NCI-H510A treated with DMSO at 0.1 percent for 48 hours (cell line): Measurements from ENCODE around the gene PPP1R9A.

Experiments used
- DNase-seq: peaks from one replicate; lab custom pipeline; 2025; lab: John Stamatoyannopoulos, UW

PPP1R9A gene

GRCh38 chr7:94909179-94909466 is 1.7 kb downstream of the PPP1R9A start:
- no peak for DNase-seq

DNA sequence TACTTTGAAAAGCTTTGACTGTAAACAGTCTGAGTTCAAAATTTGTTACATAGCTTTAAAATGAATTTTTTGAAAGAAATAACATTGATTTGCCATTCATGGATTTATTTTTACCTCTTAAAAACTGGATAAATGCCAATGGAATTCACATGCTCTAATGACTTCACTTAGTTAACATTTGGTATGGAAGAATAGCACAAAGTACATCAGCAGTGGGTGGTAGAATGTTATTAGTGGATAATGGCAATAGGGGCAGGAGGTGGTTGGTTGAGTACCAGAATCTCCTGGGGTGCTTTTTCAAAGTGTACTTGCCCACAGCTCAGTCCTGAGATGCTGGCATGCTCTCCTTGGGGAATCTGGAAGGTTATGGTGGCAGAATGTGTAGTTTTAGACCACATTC is 4.7 kb downstream of the PPP1R9A start:
- no peak for DNase-seq

DNA sequence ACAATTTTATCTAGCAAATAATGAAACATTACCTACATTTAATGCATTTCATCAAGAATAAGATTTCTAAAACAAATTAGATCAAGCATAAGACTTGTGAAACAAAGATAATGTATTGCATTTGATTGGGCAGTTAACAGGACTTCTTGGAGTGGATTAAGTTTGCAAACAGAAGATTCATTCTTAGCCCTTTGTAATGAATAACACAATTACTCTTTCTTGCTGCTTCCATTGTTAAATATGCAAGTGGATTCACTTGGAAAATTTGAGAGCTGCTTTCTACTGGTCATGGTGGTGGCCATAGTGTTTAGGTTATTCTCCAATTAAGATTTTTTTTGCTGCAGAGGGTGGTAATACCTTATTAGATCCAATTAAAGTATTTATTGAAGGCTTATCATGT is 6.0 kb downstream of the PPP1R9A start:
- no peak for DNase-seq

- DNase-seq, result no peak
Observed at GRCh38 chr7:94921911-94922310, 14.5 kb downstream of the PPP1R9A start.

GRCh38 chr7:94922457-94922856 is 15.1 kb downstream of the PPP1R9A start:
- no peak for DNase-seq

DNA sequence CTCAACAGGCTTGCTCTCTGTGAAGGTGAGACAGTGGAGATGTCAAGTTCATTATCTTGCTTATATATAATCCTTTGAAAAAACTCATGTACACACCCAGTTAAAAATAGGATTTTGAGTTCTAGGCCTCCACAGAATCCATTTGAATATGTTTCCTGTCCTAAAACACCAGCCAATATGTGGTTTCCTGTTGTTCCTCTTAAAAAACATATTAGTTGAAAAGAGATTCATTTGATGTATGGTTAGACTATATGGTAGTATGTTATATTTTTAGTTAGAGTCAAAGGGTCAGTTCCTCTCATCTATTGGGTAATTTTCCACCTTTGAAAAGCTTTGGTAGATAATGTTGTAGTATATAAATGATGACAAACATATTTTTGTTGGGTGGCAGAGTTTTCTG is 16.0 kb downstream of the PPP1R9A start:
- DNase-seq, result no peak

GRCh38 chr7:94928168-94928707 is 20.8 kb downstream of the PPP1R9A start:
- DNase-seq, result no peak

DNA sequence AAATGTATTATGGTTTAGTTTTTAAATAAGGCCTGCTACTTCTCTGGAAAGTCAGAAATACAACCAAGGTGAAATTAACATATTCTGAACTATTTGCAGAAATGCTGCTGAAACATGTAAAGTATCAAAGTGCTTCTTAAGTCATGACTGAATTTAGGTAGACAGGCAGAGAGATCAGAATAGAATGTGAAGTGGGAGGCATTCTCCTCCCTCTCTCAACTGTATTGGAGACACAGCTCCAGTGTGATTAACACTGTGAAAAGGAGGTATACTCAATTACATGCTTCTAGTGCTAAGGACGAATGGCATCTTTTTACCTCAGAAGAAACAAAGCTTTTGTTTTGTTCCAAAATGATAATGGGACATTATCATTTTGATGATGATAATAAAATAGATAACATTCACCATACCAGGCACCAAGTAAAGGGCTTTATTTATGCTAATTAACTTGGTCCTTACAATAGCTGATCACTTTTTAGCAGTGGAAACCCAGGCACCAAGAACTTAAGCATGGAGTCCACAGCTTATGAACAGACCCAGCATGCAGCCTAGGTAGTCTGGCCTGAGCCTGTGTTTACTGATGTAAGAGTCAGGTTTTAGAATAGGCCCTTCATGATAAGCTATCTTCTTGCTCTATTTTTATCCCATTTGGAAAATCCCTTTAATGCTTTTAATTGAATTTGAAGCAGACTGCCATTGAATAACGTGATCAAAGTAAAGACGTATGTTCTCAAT is 26.0 kb downstream of the PPP1R9A start:
- no peak for DNase-seq

DNA sequence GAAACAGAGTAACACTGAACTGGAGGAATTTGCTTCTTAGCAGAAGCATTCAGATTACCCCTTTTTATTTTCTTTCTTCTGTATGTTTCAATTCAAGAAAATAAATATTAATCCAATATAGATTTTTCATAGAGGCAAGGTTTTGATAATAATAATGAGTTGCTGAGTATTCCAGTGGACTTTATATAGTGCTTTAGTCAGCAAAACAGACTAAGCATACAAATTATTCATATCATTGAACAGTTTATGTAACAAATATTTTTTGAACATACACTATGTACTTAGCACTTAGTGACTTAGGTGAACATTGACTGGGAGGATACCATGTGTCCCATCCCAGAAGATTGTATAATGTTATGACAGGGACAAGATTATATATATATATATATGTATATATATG is 32.0 kb downstream of the PPP1R9A start:
- no peak for DNase-seq

- no peak for DNase-seq
Observed at GRCh38 chr7:94940241-94940640, 32.8 kb downstream of the PPP1R9A start.

DNA sequence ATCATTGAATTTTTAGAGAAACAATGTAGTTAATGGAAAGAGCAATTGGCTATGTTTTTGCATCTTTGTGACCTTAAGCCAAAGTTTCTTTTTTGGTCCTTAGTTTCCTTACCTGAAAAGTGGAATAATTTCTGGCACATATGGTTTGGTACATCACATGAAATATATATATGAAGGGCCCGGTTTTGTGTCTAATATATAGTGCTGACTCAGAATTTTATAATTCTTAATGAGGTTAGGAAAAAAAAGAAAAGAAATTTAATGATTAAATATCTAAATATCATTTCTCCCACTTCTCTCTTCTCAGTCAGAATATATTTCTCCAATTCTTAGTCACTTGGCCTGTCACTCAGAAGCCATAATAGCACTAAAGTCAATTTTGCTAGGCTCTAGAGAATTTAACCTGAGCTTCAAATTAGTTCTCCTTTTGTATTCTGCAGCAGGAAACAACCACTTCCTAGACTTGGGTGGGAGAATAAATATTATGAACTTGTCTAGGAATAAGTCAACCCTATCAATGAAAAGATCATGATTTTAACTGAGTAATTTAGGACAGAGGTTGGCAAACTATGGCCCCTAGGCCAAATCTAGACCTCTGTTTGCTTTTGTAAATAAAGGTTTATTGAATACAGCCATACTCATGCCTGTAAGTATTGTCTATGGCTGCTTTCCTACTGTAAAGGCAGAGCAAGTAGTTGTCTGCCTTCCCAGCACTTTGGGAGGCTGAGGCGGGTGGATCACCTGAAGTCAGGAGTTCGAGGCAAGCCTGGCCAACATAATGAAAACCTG is 34.6 kb downstream of the PPP1R9A start:
- DNase-seq, result no peak

- DNase-seq, result no peak
Observed at GRCh38 chr7:94943134-94943533, 35.7 kb downstream of the PPP1R9A start.

- DNase-seq, result no peak
Observed at GRCh38 chr7:94949532-94949931, 42.1 kb downstream of the PPP1R9A start.

DNA sequence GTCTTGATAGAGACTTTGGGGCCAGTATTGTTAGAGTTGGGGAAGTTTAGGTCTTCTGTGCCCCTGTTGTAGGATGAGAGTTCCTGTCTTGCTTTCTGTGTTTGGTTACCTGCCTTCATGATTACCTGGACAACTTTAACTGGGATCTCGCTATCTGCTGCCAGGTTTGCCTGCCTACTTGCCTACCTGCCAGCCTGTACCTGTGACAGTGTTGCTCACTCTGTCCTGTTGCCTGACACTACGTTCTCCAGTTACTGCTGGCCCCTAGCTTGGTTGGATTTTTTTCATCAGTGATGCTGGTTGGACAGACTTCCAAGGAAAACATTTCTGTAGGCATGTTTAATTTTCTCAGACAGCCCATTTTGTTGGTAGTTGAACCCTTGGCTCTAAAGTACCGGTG is 48.4 kb downstream of the PPP1R9A start:
- DNase-seq, result no peak

DNA sequence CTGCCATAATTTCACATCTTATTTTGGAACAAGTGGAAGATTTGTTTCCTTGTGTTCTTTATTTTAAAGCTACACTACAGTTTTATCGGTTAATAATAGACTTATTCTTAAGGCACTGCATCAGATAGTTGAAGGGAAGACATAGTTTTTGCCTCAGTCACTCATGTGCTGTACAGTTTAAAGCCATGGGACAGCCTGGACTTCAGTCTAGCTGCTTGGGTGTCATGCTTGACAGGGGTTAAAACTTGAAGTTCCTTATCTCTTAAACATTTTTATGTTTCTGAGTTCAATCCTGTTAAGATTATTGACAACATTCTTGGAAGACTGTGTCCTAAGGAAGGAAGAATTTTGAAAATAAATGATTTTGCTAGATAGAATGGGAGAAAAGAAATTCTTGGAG is 49.7 kb downstream of the PPP1R9A start:
- DNase-seq, result no peak

DNA sequence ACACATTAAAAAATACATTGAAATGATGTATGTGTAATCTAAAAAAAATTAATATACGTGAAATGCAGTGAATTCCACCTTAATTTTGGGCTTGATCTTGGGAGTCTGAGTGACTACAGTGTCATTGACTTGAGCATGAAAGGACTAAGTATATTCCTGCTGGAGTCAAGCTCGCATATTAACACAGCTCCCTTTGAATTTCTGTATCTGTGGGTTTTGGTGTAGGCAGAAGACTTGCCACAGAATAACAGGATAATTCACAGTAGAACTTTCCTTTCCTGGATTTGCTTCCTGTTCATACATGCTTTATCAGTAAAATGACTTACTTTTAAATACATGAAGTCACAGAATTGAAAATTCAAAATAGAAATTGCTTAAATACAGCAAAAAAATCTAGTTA is 55.3 kb downstream of the PPP1R9A start:
- no peak for DNase-seq

DNA sequence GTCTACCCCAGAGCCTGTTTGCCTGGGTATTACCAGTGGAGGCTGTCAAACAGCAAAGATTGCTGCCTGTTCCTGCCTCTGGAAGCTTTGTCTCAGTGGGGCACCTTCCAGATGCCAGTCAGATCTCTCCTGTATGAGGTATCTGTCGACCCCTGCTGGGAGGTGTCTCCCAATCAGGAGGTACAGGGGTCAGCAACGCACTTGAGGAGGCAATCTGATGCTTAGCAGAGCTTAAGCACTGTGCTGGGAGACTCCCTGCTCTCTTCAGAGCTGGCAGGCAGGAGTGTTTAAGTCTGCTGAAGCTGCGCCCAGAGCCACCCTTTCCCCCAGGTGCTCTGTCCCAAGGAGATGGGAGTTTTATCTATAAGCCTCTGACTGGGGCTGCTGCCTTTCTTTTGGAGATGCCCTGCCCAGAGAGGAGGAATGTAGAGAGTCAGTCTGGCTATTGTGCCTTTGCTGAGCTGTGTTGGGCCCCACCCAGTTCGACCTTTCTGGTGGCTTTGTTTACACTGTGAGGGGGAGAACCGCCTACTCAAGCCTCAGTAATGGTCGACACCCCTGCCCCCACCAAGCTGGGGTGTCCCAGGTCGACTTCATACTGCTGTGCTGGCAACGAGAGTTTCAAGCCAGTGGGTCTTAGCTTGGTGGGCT is 62.2 kb downstream of the PPP1R9A start:
- no peak for DNase-seq

DNA sequence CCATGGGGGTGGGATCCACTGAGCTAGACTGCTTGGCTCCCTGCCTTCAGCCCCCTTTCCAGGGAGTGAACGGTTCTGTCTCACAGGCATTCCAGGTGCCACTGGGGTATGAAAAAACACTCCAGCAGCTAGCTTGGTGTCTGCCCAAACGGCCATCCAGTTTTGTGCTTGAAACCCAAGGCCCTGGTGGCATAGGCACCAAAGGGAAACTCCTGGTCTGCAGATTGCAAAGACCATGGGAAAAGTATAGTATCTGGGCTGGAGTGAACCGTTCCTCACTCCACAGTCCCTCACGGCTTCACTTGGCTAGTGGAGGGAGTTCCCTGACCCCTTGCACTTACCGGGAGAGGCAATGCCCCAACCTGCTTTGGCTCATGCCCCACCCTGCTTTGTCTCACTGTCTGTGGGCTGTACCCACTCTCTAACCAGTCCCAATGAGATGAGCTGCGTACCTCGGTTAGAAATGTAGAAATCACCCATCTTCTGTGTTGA is 62.7 kb downstream of the PPP1R9A start:
- no peak for DNase-seq

- DNase-seq, result no peak
Observed at GRCh38 chr7:94971051-94971867, 63.9 kb downstream of the PPP1R9A start.

DNA sequence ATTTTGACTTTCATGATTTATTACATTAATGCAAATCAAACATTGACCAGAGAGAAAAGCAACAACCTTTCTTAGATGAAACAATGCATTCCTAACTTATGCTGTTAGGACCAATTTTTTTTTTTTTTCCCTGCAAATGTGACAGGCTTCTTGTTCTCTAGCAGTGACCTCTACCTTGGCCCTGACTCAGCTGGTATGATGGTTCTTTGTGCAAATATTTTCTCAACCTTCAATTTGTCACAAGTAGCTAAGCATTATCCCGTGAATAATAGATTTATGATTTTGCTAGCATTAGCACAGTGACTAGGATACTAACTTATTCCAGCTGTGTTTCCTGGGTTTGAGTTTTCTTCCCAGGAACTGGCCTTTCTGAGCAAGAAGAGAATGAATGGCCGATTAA is 64.9 kb downstream of the PPP1R9A start:
- no peak for DNase-seq

DNA sequence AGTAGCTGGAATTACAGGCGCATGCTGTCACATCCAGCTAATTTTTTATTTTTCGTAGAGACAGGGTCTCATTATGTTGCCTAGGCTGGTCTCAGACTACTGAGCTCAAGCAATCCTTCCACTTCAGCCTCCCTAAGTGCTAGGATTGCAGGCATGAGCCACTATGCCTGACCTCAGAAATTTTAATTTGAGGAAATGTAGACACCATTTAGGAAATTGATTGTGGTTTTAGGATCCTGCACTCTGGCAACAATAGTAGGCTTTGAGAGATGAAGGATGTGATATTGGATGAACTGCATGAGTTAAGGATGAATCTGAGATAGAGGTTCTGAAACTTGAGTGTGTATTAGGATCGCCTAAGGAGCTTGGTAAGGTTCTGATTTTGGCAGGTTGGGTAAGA is 66.5 kb downstream of the PPP1R9A start:
- no peak for DNase-seq

- DNase-seq, result no peak
Observed at GRCh38 chr7:94974423-94974822, 67.0 kb downstream of the PPP1R9A start.
